NCI-H2107 treated with DMSO at 0.1 percent for 48 hours (cell line): ENCODE data around the gene THSD7B.

Experiments used
- DNase-seq: peaks from one replicate; lab custom pipeline; 2025; ENCODE audit not compliant: unreplicated experiment; lab: John Stamatoyannopoulos, UW

Gene THSD7B

GRCh38 chr2:137151731-137152130 is 386.4 kb downstream of the THSD7B start:
- DNase-seq = no peak

- DNase-seq = no peak
These were observed 389.6 kb downstream of the THSD7B start for GRCh38 chr2:137154946-137155345.

DNA sequence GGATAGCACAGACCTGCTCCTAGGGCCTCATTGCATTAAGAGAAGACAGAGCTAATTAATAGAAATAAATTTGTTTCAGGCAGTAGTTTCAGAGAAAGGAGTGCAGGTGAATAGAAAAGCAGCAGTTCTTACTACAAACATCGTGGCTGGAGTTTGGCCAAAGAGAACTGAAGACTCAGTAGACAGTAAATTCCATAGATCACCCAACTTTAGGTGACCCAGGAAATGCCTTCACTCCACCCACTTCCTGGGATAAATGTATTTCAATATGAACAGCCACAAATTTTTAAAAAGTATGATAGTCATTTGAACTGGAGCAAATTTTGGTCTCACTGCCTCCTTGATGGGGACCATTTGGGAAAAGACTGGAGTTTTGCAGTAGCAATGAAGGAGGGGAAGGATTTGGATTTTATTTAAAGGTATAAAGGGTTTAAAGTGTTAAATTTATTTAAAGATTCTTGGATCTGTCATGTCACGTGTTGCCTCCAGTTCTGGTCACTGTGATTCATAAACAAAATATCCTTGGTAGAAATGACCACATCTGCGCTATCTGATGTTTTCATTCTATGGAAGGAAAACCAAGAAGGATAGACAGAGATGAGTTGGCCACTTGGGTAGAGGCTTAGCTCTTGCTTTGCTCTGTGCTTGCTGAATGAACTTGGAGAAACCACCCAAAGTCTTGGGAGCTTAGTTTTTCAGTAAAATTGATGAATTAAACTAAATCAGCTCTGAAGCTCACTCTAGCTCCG is 390.2 kb downstream of the THSD7B start:
- DNase-seq = no peak

DNA sequence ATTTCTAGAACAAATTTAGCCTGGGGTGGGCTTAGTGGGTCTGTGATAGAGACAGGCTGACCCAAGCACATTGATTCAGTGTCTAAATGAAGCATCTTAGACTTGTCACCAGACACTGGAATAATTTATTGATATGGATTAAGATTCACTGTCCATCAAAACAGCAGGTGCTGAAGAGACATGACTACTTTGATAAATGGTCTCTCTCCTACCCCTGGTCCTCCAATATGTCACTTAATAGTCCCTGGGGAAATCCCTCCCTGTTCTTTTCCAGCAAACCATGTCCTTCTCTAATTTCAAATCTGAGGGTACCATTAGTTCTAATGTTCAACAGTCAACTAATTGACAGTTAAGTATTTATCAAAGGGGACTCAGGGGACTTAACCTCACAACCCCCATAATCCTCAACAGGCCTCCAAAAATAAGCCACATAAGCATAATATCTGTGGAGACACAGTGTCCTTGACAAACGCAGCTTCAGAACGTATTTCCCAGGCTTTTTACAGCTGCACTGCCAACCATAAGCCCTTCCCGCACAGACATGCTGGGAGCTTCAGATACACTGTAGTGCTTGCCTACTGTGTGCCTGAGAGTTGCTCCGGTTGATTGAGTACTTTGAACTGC is 391.0 kb downstream of the THSD7B start:
- no peak for DNase-seq

- DNase-seq = no peak
These were observed 392.5 kb downstream of the THSD7B start for GRCh38 chr2:137157851-137158250.

DNA sequence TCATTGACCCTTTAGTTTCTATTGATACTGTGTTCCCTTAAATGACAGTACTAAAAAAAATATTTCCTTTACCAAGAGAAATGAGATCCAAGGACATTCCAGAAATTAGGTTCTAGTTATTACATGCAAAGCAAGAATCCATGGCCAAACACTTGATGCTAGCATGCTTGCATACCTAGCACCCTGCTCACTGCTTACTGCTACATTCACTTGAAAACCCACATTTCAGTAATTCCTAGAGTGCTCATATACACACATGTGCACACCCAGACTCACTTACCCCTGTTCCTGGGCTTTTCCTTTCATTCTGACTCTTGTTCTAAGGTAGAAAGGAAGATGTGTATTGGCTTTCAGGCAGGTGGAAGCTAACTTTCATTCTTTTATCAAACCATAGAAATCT is 395.9 kb downstream of the THSD7B start:
- DNase-seq = no peak

- DNase-seq = no peak
These were observed 400.6 kb downstream of the THSD7B start for GRCh38 chr2:137165968-137166367.

DNA sequence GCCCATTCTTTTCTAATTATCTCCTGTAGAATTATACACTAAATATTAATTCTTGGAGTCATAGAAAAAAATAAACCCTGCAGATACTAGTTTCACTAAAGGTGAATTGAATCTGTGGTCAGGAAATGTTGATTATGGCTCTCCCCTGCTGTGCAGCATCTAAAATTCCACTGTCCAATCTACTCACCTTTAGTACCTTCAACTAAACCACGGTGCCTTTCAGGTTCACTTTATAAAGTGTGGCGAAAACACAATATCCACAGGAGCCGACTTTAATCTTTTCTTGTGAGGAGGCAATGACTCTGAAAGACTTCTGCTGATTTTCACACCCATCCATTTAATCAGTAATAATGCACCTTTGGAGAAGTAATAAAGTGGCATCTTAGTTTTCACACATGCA is 402.3 kb downstream of the THSD7B start:
- no peak for DNase-seq

DNA sequence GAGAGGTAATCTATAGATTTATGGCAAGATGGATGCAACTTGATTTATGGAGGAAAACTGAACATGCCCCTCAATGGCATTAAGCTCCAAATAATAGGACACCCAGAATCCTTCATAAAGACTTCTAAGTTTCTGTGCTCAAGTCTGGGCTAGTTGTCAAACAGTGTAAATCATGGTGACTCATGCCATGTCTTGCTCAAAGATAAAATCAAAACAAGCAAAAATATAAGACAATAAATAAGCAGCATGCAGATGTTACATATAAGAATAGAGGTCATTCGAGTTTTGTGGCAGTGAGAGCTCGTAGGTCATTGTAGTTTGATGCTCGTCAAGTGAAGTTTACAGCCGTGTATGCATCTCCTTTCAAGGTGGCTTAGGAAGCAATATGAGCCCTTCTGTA is 403.2 kb downstream of the THSD7B start:
- no peak for DNase-seq

GRCh38 chr2:137172162-137172561 is 406.8 kb downstream of the THSD7B start:
- no peak for DNase-seq

DNA sequence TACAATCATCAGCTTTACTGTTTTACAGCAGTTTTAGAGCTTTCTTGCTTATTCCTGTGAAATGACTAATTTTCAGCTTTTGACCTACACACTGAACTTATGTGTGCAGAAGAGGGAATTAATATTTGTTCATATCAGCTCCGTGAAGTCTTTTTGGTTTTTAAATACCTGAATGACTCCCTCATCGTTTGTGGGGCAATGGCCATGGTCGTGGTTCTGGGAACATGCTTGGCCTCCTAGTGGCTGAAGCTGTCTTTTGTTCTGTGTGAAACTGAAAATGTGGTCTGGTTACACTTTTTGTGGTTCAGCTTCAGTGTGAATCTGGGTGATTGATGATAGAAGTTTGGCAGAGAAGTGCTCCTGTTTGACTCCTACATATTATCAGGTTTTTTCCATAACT is 408.1 kb downstream of the THSD7B start:
- no peak for DNase-seq

GRCh38 chr2:137175246-137175645 is 409.9 kb downstream of the THSD7B start:
- DNase-seq = no peak

DNA sequence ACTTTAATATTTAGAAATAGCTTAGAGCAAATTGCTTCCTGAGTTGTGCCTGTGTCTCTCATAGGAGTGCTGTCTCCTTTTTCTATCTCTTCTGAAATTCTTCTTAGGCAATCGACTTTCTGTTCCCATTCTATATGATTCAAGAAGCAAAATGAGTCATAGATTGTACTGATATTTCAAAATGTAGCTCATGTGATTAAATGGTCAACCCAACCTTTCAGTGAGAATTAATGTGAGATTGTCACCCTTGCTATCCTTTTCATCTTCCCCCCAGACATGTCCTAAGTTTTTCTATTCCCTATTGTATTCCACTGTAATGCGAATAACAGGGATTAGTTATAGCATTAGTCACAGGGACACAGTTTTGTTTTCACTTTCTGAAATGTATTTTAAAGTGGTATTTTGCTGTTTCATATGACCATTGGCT is 413.6 kb downstream of the THSD7B start:
- DNase-seq = no peak

GRCh38 chr2:137179542-137179941 is 414.2 kb downstream of the THSD7B start:
- no peak for DNase-seq

DNA sequence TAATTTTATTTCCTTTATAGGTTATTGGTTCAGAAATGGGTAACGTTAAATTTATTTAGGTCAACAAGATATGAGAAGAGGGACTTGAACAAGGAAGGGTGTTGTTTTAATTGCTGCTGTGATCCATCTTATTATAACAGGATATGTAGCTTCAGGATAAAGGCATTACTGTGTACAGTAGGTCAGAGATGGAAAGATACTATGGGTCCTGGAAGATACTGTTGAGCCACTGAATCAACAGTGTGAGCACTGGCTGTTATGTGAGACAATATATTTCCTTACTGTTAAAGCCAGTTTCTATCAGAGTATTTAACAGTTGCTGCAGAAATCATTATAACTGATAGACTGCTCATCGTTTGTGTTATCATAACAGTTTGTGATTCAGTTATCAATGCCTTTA is 414.7 kb downstream of the THSD7B start:
- DNase-seq = no peak

DNA sequence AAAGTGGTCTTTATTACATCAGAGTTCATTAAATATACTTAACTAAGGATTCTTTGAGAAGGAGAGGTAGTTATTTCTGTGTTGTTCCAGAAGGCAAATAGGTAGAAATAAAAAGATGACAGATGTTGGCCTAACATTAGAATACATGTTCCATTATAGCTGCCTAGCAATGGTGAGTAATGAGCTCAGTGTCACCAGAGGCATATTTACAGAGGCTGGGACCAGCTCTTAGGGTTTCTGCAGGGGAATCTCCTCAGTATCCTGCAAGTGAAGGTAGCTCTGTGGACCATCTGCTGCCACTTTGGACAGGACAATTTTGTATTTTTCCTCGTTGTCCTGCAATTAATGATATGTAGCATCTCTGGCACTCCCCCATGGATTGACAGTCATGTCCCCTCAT is 416.0 kb downstream of the THSD7B start:
- no peak for DNase-seq

DNA sequence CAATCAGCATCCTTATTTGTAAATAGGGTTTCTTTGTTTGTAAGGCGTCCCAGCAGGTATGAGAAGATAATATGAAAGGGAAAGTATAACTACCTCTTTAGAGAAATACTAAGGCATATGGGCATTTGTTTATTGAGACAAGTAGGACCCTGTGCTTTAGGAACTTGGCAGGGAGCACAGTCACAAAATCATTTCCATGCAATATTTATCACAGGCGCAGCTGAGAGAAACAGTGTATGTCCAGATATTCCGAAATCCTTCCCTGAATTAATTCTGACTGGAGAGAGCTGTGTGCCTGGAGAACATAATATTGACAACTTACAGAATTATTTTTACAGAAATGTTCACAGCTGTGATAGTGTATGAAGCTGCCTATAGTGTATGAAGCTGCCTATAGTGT is 416.7 kb downstream of the THSD7B start:
- DNase-seq = no peak

GRCh38 chr2:137183206-137183898 is 418.0 kb downstream of the THSD7B start:
- no peak for DNase-seq

- DNase-seq = no peak
These were observed 420.2 kb downstream of the THSD7B start for GRCh38 chr2:137185378-137186078.

DNA sequence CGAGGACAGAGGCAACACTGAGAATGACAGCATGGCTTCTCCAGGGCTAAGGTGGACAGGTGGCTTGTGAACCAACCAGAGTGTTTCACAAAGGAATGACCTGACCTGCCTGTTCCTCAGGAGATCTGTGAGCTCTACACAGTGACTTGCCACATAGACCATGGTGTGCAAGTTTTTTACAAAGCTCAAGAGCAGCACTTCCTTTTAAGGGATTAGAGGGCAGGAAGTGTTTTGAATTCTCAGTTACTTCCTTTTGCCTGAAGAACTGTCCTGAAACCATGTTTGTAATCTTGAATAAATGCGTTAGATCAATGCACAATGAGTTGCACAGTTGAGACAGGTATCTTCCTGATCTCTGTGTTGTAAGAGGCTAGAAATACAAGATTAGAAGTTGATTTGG is 421.9 kb downstream of the THSD7B start:
- DNase-seq = no peak

- no peak for DNase-seq
These were observed 425.3 kb downstream of the THSD7B start for GRCh38 chr2:137190411-137191195.
